HG02938 (cell line): ENCODE data around the gene MCF2L2.

Source experiments
- ATAC-seq: cut with Tn5 transposase; IDR thresholded peaks from one replicate; pipeline ENCODE4 v1.9.1; 2021; ENCODE audit warnings: mild to moderate bottlenecking, moderate library complexity; ENCODE audit not compliant: unreplicated experiment

Gene MCF2L2

GRCh38 chr3:183270344-183270743 lies 158.1 kb downstream of the MCF2L2 start:
- no peak for ATAC-seq

GRCh38 chr3:183269345-183269744 lies 159.1 kb downstream of the MCF2L2 start:
- no peak for ATAC-seq

GRCh38 chr3:183268366-183268765 lies 160.1 kb downstream of the MCF2L2 start:
- ATAC-seq, result no peak

GRCh38 chr3:183267140-183267539 lies 161.3 kb downstream of the MCF2L2 start:
- no peak for ATAC-seq

DNA sequence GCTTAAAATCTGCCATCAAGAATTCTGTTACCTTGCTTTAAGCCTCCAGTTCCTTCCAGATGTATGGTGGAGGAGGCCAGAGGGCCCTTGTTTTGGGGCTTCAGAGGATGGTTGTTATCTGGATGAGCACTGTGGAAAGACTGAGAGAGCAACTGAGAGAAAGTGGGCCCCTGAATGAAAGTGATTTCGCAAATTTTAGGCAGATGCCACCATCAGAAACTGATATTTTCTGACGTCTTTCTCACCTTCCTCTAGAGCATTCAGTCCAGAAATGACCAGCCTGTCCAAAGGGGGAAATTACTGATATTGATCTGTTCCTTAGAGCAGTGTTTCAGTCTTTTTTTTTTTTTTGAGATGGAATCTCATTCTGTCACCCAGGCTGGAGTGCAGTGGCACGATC lies 162.0 kb downstream of the MCF2L2 start:
- no peak for ATAC-seq

GRCh38 chr3:183265834-183266417 lies 162.5 kb downstream of the MCF2L2 start:
- no peak for ATAC-seq

GRCh38 chr3:183265157-183265642 lies 163.2 kb downstream of the MCF2L2 start:
- no peak for ATAC-seq

- no peak for ATAC-seq
These were observed 164.2 kb downstream of the MCF2L2 start for GRCh38 chr3:183264268-183264667.

GRCh38 chr3:183262875-183263378 lies 165.5 kb downstream of the MCF2L2 start:
- no peak for ATAC-seq

GRCh38 chr3:183261151-183261724 lies 167.2 kb downstream of the MCF2L2 start:
- no peak for ATAC-seq

GRCh38 chr3:183260167-183260904 lies 168.1 kb downstream of the MCF2L2 start:
- ATAC-seq, result no peak

DNA sequence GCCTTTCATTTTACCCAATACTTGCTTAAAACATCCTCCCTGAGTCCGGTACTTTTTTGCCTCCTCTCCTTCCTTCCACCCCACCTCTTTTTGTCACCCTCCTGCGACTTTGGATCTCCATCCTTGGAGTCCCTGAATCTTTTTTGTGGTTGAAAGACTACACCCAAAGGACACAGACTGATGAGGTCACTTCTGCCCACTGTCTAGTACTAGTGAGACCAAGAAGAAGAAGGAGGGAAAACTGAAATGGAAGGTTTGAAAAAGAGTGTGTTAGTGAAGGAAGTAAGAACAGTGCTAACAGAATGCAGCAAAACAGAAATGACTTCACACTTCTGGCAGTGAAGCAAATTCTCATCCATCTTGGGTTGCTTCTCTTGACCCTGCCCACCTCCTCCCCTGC lies 168.8 kb downstream of the MCF2L2 start:
- no peak for ATAC-seq

DNA sequence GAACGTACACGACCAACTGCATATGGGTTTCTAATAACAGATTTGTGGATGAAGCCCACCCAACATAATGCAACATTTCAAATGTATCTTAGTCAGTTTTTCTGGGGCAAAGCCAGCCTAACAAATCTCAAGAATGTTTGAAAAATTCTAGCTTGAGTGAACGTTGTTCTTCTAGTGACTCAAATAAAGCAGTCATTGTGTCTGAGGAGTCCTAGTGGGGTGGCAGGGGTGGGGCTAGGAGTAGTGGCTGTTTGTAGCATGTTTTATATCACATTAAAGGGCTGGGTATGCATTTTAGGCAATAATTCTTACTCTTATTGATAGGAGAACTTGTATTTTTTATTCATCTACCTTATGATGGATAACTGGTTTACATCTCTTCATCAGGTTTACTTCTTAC lies 169.3 kb downstream of the MCF2L2 start:
- no peak for ATAC-seq

GRCh38 chr3:183255348-183255730 lies 173.1 kb downstream of the MCF2L2 start:
- ATAC-seq, result no peak

GRCh38 chr3:183254487-183255347 lies 173.7 kb downstream of the MCF2L2 start:
- ATAC-seq, result no peak

DNA sequence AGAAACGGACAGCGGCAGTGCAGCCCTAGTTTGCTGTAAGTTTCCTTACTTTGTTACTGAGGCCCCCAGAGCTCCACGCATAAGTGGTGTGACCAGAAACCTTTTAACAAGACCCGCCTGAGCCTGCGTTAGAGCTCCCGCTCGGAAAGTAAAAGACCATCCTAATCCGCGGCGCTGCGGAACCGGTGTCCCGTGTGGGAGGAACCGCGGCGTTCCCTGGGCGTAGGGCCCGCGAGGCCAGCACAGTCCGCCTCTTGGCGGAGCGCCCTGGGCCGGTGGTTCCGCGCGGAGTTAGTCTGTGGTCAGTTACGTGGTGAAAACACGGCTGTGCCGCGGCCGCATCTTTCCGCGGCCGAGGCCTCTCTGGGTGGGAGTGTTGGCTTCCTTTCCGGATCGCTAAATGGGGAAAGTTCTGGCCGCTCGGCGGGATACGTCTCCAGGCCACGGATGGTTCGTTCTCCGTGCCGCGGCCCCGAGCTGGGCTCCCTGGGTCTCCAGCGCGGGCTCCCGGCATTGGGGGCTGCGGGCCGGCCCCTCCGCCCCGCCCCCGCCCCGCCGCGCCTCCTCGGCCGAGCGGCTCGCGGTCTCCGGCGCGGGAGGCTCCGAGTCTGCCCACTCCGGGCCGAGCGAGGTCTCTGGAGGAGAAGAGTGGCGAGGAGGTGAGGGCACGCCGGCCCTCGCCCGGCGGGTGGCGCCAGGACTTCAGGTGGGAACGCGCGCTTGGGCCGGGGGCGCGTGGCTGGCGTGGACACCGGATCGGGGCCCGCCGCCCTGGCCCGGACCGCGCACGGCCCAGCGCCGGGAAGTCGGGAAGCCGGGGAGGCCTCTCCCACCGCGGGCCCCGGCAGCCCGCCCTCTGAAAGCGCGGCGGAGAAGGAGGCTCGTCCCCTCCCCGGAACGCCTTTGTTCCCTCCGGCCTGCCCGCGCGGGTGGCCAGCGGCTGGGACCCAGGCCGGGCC lies 174.6 kb downstream of the MCF2L2 start:
- ATAC-seq, result no peak

DNA sequence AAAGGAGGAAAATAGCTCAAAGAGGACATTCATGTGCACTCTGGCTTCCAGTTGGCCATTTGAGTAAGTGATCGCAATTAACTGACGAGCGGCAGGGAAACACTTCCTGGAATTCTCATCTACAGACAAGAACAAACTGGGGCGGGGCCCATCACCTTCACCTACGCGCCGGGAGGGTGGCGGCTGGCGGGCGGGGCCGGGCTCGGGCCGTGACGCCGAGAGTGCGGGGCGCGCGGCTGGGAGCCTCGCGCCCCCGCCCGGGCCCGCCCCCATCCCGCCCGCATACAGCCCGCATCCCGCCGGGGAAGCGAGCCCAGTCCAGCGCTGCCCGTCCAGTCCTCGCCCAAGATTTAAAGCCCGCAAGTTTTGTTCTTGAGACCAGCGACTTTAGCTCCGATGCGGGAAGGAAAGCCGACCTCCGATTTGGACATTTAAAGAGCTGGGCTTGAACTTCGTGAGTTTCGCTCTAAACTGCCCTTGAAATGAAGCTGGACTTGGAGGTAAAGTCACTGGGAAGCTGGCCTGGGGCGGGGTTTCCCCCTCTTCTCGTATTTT lies 175.4 kb downstream of the MCF2L2 start, which contains the start of gene B3GNT5:
Gene B3GNT5 (plus strand): TSS at position 281 of the 555 bp plus-strand sequence. CDS start 16,546 bp downstream, outside the sequence.
- no peak for ATAC-seq

DNA sequence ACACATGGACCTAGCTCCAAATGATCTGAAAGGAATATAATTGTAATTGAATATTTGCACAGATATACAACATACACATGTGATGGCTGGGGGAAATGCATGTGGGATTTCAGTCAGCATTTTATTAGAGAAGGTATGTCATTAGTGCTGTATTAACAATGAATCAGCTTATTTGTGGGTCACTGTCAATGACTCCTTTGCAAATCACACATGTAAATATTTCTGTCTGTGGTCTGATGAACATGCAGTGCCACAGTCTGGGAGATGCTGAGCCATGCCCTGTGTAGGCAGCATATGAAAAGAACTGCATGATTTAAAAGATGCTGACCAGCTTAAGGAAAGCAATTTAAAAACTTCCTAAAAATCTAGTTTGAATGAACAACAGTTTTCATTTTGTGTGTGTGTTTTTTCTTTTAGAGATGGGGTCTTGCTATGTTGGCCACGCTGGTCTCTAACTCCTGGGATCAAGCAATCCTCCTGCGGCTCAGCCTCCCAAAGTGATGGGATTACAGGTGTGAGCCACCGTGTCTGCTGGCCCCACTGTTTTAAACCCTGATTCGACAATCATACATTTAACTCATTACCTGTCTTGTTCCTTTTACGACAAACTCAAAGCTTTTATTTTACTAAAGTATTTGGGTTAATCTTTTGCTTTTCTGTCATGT lies 176.2 kb downstream of the MCF2L2 start:
- ATAC-seq, result no peak
